HG03442 (cell line): Measurements from ENCODE around the gene CLINT1.
"Not testable (repeated sequence)": the region's sequence is repeated elsewhere in the genome, so short reads cannot be mapped to it uniquely, and the experiment has no call there.

ENCODE experiments used
- ATAC-seq: cut with Tn5 transposase; IDR thresholded peaks from one replicate; pipeline ENCODE4 v1.9.1; 2021; ENCODE audit warnings: mild to moderate bottlenecking, moderate library complexity; ENCODE audit not compliant: unreplicated experiment

CLINT1 gene

DNA sequence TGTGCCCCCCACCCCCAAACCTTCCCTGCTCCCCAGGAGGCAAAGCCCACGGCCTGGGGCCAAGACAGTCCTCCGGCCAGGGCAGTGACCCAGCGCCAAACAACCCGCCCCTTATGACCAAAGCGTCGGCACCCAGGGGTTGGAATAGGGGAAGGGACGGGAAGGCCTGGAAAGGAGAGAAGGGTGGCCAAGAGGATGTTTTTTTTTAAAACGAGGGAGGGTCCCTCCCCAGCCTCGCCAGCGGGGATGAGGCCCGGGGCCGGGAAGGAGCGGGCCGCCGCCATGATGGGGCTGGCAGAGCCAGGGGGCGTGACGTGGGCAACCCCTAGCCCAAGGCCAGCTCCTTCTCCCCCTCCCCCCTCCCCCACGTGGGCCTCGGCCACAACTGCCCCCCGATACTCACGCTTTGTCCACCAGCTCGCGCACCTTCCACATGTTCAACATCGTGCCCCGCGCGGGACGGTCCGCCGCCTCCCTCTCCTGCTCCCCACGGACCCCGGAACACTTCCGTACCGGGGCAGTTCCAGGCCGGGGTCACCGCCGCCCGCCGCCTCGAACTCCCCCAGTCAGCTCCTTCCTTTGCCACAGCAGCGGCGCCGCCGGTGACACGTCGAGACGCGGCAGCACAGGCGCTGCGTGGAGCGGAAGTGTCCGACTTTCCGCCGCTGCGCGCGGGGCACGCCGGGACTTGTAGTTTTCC, at the start of gene CLINT1:
Gene CLINT1, minus strand, starts transcription at position 619 of the 700 bp plus-strand sequence. Its CDS starts 175 bp downstream, at position 444.
- ATAC-seq = peak; percentile 56

DNA sequence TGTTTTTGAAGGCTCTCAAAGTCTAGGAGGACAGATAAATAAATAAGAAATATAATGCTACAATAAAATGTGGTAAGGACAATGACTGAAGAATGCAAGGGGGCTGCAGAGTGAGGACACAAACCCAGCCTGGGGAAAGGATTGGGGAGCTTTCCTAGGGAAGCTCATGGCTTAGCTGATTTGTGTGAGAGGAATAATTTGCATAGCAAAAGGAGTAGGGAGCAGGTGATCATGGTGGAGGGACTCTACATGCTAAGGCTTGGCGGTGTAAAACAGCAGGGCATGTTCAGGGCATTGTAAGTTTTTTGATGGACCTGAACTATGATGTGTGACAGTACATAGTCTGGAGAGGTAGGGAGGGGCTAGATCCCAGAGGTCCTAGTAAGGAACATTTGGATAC, 49.5 kb upstream of the CLINT1 start:
- ATAC-seq = no peak

DNA sequence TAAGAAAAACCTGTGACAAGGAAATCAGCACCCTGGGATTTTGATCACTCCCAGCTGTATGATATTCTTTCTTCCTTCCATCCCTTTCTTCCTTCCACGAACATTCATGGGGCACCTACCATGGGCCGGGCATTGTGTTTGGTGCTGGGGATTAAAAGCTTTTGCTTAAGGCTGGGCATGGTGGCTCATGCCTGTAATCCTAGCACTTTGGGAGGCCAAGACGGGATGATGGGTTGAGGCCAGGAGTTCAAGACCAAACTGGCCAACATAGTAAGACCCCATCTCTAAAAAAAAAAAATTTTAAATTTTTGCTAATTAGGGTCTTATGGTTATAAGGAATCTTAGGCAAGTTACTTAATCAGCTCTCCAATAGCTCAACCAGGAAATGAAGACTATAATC, 48.5 kb upstream of the CLINT1 start:
- no peak for ATAC-seq

GRCh38 chr5:157903117-157903450, 44.1 kb upstream of the CLINT1 start:
- no peak for ATAC-seq

- no peak for ATAC-seq
Observed at GRCh38 chr5:157902449-157903116, 43.6 kb upstream of the CLINT1 start.

DNA sequence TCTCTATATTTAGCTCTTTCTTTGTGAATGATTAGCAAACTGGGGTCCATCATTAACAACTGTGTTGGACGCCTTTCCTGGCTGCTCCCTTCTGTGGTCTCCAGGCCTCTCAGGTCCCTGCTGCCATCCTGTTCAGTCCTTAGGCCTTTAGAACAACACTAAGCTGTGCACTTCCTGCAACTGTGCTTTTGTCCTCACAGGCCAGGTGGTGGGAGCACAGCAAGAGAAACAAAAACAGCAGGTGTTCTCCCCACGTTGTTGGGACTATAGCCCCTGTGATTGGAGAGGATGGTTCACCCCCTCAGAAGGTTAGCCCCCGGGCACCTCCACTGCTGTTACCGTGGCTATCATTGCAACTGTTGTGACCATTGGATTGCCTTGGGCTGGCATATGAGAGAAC, 41.7 kb upstream of the CLINT1 start:
- ATAC-seq = no peak

DNA sequence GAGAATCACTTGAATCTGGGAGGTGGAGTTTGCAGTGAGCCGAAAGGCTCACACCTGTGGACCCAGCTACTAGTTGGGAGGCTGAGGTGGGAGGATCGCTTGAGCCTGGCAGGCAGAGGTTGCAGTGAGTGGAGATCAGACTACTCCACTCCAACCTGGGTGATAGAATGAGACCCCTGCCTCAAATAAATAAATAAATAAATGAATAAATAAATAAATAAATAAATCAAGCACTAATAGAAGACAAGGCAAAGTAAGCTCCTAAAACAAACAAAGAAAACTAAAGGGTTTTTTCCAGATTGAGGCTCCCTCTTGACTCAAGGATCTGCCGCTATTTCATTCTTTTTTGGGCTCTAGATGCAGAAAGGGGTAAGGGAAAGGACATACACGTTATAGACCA, 34.7 kb upstream of the CLINT1 start:
- no peak for ATAC-seq

GRCh38 chr5:157892974-157893373, 34.0 kb upstream of the CLINT1 start:
- no peak for ATAC-seq

DNA sequence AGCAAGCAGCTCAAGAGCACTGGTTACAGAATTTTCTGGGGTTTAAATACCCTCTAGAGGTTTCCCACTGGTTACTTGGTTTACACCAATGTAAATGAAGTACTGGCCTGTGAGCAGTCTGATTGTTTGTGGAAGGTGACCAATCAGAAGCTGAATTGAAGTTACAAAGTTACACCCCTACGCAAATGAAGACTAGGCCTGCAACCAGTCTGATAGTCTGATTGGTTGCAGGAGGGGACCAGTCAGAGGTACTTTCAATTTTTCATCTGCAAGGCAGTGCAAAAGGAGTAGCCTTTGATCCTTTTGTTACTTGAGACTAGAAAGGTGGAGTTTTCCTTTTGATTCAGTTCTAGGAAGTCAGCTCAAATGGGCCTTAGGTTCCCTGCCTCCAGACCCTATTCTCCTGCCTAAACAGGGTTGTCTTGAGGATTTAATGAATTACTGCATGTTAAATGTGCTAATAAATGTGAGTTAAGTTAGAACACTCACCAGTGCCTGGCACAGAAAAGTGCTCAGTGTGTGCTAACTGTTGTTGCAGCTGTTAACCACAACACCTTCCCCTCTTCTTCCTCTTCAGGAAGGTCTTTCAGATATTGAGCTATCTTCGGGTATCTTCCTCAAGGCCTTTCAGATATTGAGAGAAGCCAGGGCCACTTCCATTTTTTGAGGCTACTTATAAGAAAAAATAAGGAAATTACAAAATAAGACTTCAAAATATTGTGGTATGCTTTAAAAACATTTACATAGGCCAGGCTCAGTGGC, 32.1 kb upstream of the CLINT1 start:
- ATAC-seq = no peak

- ATAC-seq = no peak
Observed at GRCh38 chr5:157888814-157889532, 30.0 kb upstream of the CLINT1 start.

DNA sequence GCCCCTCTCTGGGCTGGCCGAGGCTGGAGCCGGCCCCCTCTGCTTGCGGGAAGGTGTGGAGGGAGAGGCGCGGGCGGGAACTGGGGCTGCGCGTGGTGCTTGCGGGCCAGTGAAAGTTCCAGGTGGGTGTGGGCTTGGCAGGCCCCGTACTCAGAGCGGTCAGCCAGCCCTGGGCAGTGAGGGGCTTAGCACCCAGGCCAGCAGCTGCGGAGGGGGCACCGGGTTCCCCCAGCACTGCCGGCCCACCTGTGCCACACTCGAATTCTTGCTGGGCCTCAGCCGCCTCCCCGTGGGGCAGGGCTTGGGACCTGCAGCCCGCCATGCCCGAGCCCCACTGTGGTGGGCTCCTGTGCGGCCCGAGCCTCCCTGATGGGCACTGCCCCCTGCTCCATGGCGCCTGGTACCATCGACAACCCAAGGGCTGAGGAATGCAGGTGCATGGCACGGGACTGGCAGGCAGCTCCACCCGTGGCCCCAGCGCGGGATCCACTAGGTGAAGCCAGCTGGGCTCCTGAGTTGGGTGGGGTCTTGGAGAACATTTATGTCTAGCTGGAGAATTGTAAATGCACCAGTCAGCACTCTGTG, 27.9 kb upstream of the CLINT1 start:
- no peak for ATAC-seq

- ATAC-seq = not testable (repeated sequence)
Observed at GRCh38 chr5:157885051-157885450, 26.1 kb upstream of the CLINT1 start.

DNA sequence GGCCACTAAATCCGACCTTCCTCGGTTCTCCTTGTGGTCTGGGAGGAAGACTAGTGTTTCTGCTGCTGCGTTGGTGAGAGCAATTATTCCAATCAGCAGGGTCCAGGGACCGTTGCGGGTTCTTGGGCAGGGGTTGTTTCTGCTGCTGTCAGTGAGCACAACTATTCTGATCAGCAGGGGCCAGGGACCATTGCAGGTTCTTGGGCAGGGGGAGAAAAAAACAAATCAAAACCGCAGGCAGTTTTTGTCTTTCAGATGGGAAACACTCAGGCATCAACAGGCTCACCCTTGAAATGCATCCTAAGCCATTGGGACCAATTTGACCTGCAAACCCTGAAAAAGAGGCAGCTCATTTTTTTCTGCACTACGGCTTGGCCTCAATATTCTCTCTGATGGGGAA, 22.6 kb upstream of the CLINT1 start:
- ATAC-seq = not testable (repeated sequence)

DNA sequence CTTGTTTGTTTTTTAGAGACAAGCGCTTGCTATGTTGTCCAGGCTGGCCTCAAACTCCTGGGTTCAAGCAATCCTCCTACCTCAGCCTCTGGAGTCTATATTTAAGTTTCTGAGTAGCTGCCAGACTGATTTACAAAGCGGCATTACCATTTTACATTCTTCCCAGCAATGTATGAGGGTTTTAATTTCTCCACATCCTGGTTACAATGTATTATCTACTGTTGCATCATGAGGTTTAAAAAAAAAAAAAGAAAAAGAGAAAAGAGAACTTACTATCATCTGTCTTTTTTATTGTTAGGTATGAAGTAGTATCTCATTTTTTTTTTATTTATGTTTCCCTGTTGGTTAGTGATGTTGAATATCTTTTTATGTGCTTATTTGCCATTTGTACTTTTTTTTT, 18.9 kb upstream of the CLINT1 start:
- ATAC-seq = no peak

GRCh38 chr5:157874861-157875260, 15.9 kb upstream of the CLINT1 start:
- ATAC-seq = no peak

- no peak for ATAC-seq
Observed at GRCh38 chr5:157870837-157871834, 12.2 kb upstream of the CLINT1 start.

- no peak for ATAC-seq
Observed at GRCh38 chr5:157867751-157868387, 8.9 kb upstream of the CLINT1 start.

DNA sequence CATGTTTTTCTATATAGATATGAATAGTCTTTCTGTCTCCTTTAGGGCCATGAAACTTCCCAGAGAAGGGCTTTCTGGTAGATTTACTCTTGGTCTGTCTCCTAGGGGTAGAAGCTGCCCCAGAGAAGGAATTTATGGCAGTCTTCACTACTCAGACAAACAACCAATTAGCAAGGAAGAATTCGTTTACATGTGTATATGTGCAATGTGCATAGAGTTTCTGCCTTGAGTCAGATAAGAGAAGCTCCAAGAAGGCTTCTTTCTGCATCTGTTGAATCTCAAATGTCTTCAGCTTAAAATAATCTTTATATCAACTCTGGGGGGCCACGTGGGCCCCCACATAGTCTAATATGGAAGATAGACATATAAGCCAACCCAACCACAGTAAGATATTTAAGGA, 7.6 kb upstream of the CLINT1 start:
- ATAC-seq = no peak

DNA sequence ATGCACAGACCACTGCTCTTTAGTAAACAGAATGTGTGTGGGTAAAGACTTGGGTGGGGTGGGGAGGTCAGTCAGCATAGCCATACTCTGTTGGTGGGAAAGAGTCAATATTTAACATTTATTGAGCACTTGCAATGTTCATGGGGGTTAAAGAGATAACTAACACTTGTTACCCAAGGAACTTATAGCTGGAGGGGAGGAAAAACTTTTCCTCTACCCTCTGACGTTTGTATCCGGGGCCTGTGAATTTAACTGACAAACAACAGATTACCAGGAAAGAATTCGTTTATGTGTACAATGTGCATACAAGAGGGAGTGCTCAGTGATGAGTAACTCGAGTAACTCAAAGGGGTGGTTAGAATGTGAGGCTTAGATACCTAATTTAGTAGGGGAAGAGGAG, 6.8 kb upstream of the CLINT1 start:
- no peak for ATAC-seq
